NCI-H345 treated with DMSO at 0.1 percent for 48 hours (cell line): ENCODE measurements around the gene BOK.

Experiments
- DNase-seq: peaks from one replicate; lab custom pipeline; 2025; ENCODE audit not compliant: unreplicated experiment; lab: John Stamatoyannopoulos, UW

The BOK gene

GRCh38 chr2:241538838-241539615 is 19.5 kb upstream of the BOK start:
- no peak for DNase-seq

GRCh38 chr2:241539616-241540374 is 18.8 kb upstream of the BOK start:
- no peak for DNase-seq

GRCh38 chr2:241540401-241540770 is 18.2 kb upstream of the BOK start:
- no peak for DNase-seq

GRCh38 chr2:241540771-241541561 is 17.6 kb upstream of the BOK start:
- no peak for DNase-seq

GRCh38 chr2:241541564-241542277 is 16.8 kb upstream of the BOK start:
- no peak for DNase-seq

GRCh38 chr2:241542278-241542605 is 16.3 kb upstream of the BOK start:
- DNase-seq = no peak

- no peak for DNase-seq
These were observed 13.4 kb upstream of the BOK start for GRCh38 chr2:241545106-241545505.

GRCh38 chr2:241545523-241546473 is 12.7 kb upstream of the BOK start:
- no peak for DNase-seq

GRCh38 chr2:241546771-241547498 is 11.6 kb upstream of the BOK start:
- no peak for DNase-seq

GRCh38 chr2:241547781-241548450 is 10.6 kb upstream of the BOK start:
- no peak for DNase-seq

GRCh38 chr2:241548451-241548835 is 10.1 kb upstream of the BOK start:
- DNase-seq = no peak

GRCh38 chr2:241550616-241551580 is 7.6 kb upstream of the BOK start:
- no peak for DNase-seq

- DNase-seq = no peak
These were observed 6.9 kb upstream of the BOK start for GRCh38 chr2:241551599-241551997.

- no peak for DNase-seq
These were observed 6.4 kb upstream of the BOK start for GRCh38 chr2:241551998-241552737.

- no peak for DNase-seq
These were observed 5.1 kb upstream of the BOK start for GRCh38 chr2:241553512-241553830.

GRCh38 chr2:241553981-241554380 is 4.6 kb upstream of the BOK start:
- no peak for DNase-seq

- DNase-seq = no peak
These were observed 3.8 kb upstream of the BOK start for GRCh38 chr2:241554610-241555322.
